A673 (cell line): ENCODE results near the gene CHRM5.

ENCODE experiments used
- CTCF ChIP-seq: fragments of 300-800, 200-600 bp; sonication (generic); conservative IDR thresholded peaks from 2 replicates; pipeline ENCODE4 v1.5.1; 2017; ENCODE audit warnings: low read depth, mild to moderate bottlenecking, antibody characterized with exemption, low read length, moderate library complexity, mixed read lengths
- EZH2 ChIP-seq: fragments of 200-600 bp; sonication (generic); IDR thresholded peaks from 2 replicates; pipeline ENCODE4 v1.6.1; 2017; ENCODE audit warnings: borderline replicate concordance, low read depth, mild to moderate bottlenecking, mixed read lengths, antibody characterized with exemption, low read length; ENCODE audit not compliant: poor library complexity, severe bottlenecking

- no peak for TF ChIP-seq CTCF
- no peak for TF ChIP-seq EZH2
Measured at GRCh38 chr15:34101366-34102174, 133.3 kb downstream of the CHRM5 start, which contains the start of the genes EMC7 and PGBD4.
